Esophagus squamous epithelium (tissue), 4 donors: ENCODE results near the gene GAS2L1.

Experiments
- POLR2A ChIP-seq, 4 donors: fragments of 450-650 bp; IDR thresholded peaks; one replicate each; pipeline ENCODE4 v1.6.1; 2017; ENCODE audit warnings: antibody characterized with exemption in 4 of 4, mild to moderate bottlenecking in 4 of 4, moderate library complexity in 3 of 4
- TF ChIP-seq, protein P1 (sequence below), 6 experiments: fragments of 450-650 bp in 4 of 6; fragments of 200-600 bp in 2 of 6; sonication (generic) in 2 of 6; IDR thresholded peaks; one replicate each; pipeline ENCODE4 v1.5.1; 2016 to 2019; ENCODE audit warnings: antibody characterized with exemption in 6 of 6, mild to moderate bottlenecking in 4 of 6, moderate library complexity in 4 of 6

GRCh38 chr22:29291215-29291614 is 15.2 kb upstream of the GAS2L1 start:
- TF ChIP-seq, protein P1, sequence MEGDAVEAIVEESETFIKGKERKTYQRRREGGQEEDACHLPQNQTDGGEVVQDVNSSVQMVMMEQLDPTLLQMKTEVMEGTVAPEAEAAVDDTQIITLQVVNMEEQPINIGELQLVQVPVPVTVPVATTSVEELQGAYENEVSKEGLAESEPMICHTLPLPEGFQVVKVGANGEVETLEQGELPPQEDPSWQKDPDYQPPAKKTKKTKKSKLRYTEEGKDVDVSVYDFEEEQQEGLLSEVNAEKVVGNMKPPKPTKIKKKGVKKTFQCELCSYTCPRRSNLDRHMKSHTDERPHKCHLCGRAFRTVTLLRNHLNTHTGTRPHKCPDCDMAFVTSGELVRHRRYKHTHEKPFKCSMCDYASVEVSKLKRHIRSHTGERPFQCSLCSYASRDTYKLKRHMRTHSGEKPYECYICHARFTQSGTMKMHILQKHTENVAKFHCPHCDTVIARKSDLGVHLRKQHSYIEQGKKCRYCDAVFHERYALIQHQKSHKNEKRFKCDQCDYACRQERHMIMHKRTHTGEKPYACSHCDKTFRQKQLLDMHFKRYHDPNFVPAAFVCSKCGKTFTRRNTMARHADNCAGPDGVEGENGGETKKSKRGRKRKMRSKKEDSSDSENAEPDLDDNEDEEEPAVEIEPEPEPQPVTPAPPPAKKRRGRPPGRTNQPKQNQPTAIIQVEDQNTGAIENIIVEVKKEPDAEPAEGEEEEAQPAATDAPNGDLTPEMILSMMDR (IDR thresholded peaks at IDR 0.05), result no peak
- TF ChIP-seq POLR2A (IDR thresholded peaks at IDR 0.05), result no peak
